Measurements from ENCODE around the gene SPATA2L.
"Not testable (repeated sequence)": the region's sequence is repeated elsewhere in the genome, so short reads cannot be mapped to it uniquely, and the experiment has no call there.

Gene SPATA2L

DNA sequence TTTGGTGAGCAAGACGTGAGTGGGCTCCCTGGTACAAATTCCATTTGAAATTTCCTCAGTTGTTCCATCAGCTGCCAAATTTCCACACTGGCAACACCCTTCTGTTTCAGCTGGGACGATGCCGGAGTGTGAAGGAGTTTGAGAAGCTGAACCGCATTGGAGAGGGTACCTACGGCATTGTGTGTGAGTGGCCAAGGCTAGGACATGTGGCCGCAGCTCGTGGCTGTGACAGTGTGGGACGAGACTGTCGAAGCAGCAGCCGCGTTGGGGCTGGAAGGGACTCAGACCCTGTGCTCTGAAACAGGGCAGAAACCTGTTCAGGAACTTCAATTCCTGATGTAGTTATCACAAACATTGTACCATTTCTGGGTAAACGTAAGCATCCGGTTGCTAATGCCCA is 12.4 kb downstream of the SPATA2L start:
- no peak for DNase-seq

DNA sequence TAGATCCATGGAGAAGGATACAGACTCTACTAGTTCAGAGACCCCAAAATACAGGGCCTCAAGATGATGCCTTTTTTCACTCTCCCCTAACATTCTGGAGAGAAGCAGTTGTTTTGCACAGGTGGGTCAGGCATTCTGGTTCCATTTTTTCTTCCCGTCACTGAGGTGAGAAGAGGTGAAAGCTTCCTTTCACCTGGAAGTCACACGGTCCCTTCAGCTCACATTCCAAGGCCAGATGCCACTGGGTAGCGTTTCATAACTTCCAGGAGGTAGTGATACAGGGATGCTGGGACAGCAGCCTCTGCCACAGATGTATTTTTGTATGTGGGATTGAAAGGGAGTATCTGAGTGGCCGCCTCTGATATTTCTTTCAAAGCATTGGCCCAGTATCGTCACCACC is 13.1 kb downstream of the SPATA2L start:
- DNase-seq = no peak

DNA sequence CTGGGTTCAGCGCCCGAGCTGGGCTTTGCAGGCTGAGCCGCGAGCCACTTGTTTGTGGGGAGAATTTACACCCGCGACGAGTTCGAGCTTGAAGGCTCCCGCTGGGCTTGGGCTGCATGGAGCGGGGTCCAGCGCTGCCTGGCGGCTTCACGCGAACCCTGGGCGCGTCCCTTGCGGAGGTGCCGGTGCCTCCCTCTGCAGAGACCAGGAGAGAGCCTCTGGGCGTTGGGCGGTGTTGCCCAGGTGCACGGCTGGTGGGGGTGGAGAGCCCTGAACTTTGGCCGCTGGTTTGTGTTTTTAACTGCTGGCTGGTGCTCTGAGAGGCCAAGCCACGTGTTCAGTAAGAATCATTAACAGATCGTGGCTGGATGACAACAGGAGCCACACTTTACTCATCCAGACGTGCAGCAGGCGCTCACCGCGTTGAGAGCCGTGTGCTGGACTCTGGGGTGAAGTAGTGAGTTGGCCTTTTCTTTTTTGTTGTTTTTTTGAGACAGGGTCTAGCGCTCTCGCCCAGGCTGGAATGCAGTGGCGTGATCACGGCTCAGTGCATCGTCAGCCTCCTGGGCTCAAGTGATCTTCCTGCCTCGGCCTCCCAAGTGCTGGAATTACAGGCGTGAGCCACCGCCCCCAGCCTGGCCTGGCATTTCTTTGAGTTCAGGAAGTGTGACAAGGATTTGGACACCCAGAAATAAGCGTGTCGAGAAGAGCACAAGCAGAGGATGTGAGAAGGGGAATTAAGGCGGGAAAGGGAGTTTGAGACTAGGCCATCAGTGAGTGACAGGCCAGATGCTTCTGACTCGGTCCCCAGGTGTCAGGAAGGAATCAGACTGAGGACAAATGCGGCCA is 14.2 kb downstream of the SPATA2L start:
- peak; percentile 57 for DNase-seq

DNA sequence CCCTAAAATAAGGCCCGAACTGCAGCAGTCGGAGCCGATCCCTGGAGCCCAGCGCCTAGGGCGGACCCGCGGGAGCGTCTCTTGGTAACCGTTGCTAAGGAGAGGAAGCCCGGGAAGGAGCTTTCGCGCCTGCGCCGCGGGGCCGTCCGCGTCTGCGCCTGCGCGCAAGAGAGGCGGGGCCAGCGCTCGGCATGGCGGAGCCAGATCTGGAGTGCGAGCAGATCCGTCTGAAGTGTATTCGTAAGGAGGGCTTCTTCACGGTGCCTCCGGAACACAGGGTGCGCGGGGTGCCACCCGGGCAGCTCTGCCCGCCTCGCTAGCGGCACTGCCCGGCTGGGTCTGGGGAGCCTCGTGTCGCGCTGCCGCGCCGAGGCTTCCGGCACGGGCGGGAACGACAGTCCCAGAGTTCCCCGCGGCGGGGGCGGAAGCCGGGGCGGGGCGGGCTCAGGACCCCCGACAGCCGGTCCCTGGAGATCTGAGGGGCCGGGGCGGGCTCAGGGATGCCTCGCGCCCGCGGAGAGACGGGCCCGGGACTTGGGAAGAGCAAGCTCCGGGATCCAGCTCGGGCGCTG is 14.9 kb downstream of the SPATA2L start, which contains the start of gene CDK10:
Gene CDK10, plus strand, starts transcription at position 170 of the 572 bp plus-strand sequence. Its CDS starts 22 bp downstream, at position 192.
- DNase-seq = peak; percentile 93

DNA sequence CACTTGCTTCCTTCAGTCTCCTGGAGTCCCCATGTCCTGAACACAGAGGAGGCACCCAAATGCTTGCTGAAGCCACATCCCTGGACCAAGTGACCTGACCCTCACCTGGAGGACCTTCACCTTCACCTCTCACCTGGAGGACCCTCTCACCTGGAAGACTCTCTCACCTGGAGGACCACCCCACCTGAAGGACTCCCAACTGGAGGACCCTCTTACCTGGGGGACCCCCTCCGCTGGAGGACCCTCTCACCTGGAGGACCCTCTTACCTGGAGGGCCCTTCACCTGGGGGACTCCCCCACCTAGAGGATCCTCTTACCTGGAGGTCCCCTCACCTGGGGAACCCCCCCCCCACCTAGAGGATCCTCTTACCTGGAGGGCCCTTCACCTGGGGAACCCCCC is 15.6 kb downstream of the SPATA2L start:
- no peak for DNase-seq

DNA sequence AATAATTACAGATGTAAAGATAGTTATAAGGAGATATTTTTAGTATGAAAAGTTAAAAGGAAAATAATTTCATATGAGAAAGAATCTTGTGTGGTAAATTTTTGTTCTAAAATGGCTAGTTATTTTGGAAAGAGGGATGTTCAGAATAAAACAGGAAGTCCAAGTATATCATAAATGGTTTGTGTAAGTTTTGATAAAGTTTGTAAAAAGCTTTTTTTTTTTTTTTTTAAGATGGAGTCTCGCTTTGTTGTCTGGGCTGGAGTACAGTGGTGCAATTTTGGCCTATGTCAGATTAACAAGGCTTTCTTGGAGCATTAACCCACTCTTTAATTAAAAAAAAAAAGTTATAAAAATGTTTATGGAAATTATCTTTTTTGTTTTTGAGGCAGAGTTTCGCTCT is 23.2 kb downstream of the SPATA2L start:
- DNase-seq = no peak

DNA sequence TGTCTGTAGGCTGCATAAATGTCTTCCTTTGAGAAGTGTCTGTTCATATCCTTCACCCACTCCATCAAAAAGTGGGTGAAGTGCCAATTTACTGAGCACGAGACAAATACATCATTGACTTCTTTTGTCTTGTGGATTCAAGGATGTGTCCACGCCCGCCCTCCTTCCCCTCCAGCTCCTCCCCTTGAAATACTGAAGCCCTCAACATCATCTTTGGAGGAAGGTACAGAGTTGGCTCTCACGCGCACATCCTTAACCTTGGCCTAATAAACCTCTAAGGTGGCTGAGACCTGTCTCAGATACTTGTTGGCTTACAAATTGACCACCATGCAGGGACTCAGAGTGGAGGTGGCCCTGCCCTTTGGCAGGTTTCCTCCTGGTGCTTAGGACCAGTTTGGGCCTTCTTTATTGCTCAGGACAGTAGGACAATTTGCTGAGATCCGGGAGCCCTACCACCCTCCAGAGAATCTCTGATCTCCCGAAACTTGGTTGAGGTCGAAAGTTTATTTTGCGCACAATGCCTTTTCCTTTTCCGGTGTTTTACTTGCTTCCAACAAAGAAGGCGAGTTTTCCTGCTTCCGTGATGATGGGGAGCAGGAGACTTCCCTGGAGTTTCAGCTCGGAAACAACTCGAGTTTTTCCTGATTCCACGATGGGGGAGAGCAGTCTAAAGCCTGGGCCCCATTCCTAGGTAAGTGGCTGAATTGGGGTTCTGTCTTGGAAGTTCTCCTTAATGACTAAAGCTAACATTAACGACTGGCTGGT is 29.1 kb downstream of the SPATA2L start:
- no peak for DNase-seq

DNA sequence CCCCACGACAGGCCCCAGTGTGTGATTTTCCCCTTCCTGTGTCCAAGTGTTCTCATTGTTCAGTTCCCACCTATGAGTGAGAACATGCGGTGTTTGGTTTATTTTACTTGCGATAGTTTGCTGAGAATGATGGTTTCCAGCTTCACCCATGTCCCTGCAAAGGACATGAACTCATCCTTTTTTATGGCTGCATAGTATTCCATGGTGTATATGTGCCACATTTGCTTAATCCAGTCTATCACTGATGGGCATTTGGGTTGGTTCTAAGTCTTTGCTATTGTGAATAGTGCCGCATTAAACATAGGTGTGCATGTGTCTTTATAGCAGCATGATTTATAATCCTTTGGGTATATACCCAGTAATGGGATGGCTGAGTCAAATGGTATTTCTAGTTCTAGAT is 29.9 kb downstream of the SPATA2L start:
- DNase-seq = not testable (repeated sequence)

DNA sequence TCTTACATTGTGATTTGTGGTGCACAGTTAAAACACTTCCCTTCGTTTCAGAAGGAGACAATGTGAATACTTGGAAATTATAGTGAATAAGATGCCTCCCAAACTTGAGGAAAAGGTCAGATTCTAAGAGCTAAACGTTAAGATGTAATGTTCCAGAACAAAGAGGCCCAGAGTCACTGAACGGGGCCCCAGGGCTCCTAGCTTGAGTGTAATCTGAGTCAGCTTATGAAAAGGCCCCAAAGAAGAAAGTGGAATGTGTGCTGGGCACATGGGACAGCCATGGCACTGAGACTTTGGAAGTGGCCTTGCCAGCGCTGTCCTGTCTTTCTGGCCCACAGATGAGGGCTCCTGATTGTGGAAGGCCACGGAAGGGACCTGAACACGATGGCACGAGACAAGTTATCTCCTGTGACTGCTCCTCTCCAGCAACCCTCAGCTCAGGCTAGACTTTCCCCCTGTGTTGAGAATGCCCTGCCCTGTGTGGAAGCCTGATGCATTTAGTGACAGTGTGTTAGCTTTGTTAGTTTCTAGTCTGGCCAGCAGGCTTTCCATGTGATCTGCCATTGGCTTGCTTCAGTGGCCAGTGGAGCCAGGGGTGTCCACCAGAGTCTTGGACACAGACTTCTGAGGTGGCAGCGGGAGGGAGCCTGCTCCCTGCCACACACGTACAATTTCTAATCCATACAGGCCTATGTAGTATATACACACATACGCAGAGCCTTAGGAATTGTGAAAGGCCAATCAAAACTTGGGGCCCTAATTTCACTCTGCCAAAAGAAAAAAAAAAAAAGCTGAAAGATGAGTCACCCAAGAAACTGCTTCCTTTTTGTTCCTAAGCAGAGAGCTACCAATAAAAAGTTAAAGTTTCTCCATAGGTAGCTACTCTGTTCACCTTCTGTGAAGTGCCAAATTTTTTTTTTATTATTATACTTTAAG is 30.7 kb downstream of the SPATA2L start:
- no peak for DNase-seq

DNA sequence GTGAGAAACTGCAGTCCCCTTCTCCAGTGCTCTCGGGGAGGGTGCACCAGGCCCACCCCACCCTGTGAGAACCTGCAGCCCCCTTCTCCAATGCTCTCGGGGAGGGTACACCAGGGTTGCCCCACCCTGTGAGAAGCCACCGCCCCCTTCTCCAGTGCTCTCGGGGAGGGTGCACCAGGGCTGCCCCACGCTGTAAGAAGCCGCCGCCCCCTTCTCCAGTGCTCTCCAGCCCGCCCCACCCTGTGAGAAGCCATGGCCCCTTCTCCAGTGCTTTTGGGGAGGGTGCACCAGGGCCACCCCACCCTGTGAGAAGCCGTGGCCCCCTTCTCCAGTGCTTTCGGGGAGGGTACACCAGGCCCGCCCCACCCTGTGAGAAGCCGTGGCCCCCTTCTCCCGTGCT is 31.8 kb downstream of the SPATA2L start:
- DNase-seq = peak; percentile 16

DNA sequence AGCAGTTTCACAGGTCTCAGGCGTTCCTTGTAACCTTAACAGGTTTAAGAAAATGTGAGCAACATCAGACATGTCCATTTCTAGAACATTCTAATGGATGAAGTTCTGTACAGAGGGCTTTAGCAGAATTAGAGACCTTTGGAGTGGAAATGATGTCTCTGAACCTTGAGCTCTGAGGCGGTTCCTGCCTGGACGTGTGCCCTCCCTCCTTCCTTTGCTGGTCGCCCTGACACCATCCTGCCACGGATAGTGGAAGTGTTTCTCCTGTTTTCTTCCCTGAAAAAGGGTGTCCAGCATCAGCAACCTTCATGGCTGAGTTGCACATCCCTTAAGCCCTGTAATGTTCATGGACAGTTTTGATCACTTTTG is 32.7 kb downstream of the SPATA2L start:
- DNase-seq = no peak

DNA sequence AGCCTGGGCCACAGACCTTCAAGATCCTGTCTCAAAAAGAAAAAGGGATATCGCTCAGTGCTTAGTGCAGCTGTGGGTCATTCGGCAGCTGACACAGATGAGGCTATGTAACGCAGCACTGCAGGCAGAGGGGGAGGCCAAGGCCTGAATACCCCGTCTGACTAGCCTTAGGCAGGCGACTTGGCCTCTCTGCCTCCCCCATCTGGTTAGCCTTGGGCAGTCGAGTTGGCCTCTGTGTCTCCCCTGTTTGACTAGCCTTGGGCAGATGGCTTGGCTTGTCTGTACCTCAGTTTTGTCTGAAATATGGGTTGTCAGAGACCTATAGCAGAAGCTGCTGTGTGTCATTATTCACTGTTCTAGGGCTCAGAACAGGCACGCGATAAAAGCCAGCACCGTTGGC is 33.9 kb downstream of the SPATA2L start:
- no peak for DNase-seq

DNA sequence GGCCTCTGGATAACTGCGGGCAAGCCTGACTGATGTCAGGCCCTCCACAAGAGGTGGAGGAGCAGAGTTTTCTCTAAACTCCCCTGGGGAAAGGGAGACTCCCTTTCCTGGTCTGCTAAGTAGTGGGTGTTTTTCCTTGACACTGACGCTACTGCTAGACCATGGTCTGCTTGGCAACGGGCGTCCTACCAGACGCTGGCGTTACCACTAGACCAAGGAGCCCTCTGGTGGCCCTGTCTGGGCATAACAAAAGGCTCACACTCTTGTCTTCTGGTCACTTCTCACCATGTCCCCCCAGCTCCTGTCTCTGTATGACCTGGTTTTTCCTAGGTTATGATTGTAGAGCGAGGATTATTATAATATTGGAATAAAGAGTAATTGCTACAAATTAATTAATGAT is 34.5 kb downstream of the SPATA2L start:
- peak; percentile 58 for DNase-seq

DNA sequence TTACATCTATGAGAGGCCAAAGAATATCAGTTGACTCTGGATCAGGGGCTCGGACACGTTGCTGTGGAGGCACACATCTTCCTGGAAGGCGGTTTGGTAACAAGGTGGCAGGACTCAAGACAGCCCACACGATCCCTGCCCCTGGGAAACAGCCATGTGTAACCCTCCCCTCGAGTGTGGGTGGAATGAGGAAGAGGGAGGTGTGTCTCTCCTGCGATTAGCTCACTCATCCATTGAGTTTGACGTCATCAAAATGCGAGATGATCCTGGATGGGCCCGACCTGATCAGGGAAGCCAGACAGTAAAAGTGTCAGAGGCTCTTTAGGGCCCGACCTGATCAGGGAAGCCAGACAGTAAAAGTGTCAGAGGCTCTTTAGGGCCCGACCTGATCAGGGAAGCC is 37.3 kb downstream of the SPATA2L start:
- DNase-seq = not testable (repeated sequence)

DNA sequence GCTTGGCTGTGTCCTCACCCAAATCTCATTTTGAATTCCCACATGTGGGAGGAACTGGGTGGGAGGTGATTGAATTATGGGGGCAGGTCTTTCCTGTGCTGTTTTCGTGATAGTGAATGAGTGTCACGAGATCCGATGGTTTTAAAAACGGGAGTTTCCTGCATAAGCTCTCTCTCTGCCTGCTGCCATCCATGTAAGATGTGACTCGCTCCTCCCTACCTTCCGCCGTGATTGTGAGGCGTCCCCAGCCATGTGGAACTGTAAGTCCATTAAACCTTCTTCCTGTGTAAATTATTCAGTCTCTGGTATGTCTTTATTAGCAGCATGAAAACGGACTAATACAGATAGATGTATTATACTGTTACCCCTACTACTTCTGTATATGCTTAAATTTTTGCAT is 40.3 kb downstream of the SPATA2L start:
- no peak for DNase-seq

DNA sequence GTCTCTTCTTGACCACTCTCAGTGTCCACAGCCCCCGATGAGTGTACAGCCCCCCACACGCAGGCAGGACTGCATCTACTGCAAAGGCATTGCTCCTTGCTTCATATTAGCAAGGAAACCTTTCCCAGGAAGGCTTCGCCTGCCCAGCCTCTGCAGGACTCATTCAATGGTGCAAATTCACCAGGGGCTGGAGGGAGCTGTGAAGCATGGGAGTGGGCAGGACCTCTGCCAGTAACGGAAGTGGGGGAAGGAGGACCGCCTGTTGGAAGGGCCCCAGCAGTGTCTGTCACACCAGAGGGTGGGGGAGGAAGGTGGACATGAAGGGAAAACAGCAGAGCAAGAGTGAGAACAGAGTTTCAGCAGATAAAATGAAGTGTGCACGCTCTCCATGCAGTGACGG is 41.4 kb downstream of the SPATA2L start:
- no peak for DNase-seq

DNA sequence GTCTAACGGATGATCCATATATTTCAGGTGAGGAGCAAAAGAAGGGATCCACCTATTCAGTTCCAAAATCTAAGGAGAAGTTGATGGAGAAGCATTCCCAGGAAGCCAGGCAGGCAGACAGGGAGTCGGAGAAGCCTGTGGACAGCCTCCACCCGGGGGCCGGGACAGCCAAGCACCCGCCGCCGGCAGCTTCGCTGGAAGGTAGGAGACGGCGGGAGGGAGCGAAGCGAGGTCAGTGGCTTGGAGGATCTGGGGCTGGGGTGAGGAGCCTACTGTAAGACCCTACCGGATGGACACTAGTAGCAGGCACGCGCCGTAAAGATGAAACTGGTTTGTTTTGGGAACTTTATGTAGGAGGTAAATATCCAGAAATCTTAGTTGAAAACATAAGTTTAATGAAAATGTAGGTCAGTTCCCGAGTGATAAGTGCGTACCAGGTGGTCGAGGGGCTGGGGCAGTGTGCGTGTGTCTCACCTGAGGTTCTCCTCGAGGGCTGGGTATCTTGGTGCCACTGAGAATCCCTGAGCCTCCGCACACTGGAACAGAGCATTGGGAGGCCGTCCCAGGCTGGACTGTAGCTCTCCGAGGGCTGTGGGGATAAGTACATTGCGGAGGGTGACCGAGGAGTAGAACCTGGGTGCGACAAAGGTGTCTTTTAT is 43.2 kb downstream of the SPATA2L start:
- peak; percentile 52 for DNase-seq

DNA sequence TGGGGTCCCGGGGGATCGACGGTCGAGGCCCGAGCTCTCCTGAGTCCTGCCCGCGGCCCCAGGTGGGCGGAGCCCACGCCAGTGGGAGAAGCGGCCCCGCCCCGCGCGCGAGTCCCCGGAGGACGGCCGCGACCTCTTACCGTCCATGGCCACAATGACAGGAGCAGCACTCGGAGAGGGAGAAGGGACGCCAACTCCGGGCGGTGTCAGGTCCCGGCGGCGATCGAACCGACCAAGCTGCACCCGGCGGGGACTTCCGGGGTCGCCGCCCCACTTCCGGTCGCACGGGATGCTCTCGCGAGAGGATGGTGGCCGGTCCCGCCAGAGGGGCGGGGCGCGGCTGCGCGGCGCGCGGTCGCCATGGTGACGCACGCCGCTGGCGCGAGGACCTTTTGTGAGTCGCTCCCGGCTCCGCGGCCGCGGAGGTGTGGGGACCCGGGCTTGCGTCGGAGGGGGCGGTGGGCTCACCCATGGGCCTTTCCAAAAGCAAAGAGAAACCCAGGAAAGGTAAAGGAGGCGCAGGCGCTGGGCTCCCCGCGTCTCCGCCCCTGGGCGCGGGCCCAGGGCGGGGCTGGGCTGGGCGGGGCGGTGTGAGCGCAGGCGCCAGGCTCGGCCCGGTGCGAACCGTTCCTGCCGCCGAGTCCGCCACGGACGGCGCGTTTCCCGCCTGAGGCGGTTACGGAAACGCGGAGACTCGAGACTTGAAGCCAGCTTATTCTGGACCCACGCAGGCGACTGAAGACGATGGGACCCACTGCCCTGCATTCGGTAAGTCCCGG is 43.9 kb downstream of the SPATA2L start, which contains the start of the genes CHMP1A and SPATA33:
Gene CHMP1A, minus strand, starts transcription at position 267 of the 779 bp plus-strand sequence. Its CDS starts 120 bp downstream, at position 147.
Gene SPATA33, plus strand, starts transcription at position 395 of the 779 bp plus-strand sequence. Its CDS starts 76 bp downstream, at position 471.
- peak; percentile 92 for DNase-seq

DNA sequence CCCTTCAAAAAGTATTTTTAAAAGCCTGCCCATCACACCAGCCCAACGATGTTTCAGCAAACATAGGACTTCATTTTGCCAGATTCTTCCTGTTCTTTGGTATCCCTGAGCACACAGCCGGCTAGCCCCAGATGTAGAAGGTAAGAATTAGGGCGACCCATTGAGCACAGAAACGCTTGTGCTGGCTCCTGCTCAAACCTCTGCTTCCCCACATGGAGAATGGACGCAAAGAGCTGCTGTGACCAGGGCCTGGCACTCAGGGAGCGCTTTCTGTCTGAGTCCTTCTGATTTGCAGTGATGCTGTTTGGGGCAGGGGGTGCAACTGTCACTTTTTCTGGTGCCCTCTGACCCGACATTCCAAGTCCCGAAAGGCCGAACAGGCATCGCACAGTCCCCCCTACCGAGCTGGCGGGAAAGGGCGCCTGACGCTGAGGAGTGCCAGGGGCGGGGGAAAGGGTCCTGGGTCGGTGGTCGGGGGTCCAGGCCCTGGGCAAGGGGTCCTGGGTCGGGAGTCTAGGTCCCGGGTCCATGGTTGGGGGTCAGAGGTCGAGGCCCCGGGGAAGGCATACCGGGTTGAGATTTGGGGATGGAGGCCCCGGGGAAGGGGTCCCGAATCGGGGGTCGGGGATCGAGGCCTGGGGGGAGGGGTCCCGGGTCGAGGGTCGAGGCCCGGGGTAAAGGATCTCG is 44.9 kb downstream of the SPATA2L start:
- DNase-seq = no peak

DNA sequence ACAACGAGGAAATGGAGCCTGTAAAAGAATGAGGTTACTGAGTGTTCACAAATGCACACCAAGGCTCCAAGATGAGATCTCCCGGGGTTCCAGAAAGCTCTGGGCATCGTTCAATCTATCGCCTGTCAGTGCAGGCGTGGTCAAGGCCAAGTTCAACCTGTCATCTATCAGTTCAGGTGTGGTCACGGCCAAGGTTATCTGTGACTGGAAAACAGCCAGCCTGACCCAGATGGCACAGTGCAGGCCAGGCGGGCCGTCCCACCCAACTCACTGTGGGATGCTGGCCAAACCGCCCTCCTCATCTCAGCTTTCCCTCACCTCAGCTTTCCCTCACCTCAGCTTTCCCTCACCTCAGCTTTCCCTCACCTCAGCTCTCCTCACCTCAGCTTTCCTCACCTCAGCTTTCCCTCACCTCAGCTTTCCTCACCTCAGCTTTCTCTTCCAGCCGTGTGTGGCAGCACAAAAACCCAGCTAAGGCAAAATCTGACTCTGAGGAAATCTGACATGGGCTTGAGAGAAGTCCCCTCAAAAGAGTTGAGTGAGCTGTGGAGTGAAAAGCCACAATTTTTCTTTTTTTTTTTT is 46.4 kb downstream of the SPATA2L start:
- DNase-seq = no peak
